NT2/D1 (cell line): Measurements from ENCODE around the gene CYB561D1.
"Not testable (repeated sequence)": the region's sequence is repeated elsewhere in the genome, so short reads cannot be mapped to it uniquely, and the experiment has no call there.

ENCODE experiments used
- DNase-seq: peaks from one replicate; pipeline ENCODE4 v3.0.0-alpha.2; 2011; ENCODE audit warnings: low read depth, low spot score
- H3K27me3 ChIP-seq: 2 replicates; pipeline ENCODE4 v1.6.0; 2011; ENCODE audit warnings: mild to moderate bottlenecking; ENCODE audit not compliant: insufficient read length, insufficient read depth
- H3K36me3 ChIP-seq: 2 replicates; pipeline ENCODE4 v1.6.1; 2011; ENCODE audit warnings: mild to moderate bottlenecking, low read length, mixed read lengths; ENCODE audit not compliant: insufficient read depth, insufficient read length
- H3K4me1 ChIP-seq: 2 replicates; pipeline ENCODE4 v1.5.1; 2011; ENCODE audit not compliant: insufficient read depth, insufficient read length
- H3K4me3 ChIP-seq: 2 replicates; pipeline ENCODE4 v1.5.1; 2011; ENCODE audit warnings: low read depth; ENCODE audit not compliant: insufficient read length
- H3K9ac ChIP-seq: 2 replicates; pipeline ENCODE4 v1.6.0; 2011; ENCODE audit warnings: low read depth; ENCODE audit not compliant: insufficient read length
- H3K9me3 ChIP-seq: 2 replicates; pipeline ENCODE4 v1.5.1; 2011; ENCODE audit warnings: mild to moderate bottlenecking, low read length; ENCODE audit not compliant: insufficient read depth
- SUZ12 ChIP-seq: IDR thresholded peaks from 2 replicates; pipeline ENCODE4 v1.6.1; 2011; ENCODE audit not compliant: insufficient read length, insufficient read depth; ENCODE audit errors: extremely low read depth
- YY1 ChIP-seq: IDR thresholded peaks from 2 replicates; pipeline ENCODE4 v1.6.1; 2011; ENCODE audit not compliant: insufficient read length, insufficient read depth
- ZNF274 ChIP-seq: IDR thresholded peaks from 2 replicates; pipeline ENCODE4 v1.6.1; 2011; ENCODE audit warnings: mild to moderate bottlenecking, low read depth, low read length

Gene CYB561D1

DNA sequence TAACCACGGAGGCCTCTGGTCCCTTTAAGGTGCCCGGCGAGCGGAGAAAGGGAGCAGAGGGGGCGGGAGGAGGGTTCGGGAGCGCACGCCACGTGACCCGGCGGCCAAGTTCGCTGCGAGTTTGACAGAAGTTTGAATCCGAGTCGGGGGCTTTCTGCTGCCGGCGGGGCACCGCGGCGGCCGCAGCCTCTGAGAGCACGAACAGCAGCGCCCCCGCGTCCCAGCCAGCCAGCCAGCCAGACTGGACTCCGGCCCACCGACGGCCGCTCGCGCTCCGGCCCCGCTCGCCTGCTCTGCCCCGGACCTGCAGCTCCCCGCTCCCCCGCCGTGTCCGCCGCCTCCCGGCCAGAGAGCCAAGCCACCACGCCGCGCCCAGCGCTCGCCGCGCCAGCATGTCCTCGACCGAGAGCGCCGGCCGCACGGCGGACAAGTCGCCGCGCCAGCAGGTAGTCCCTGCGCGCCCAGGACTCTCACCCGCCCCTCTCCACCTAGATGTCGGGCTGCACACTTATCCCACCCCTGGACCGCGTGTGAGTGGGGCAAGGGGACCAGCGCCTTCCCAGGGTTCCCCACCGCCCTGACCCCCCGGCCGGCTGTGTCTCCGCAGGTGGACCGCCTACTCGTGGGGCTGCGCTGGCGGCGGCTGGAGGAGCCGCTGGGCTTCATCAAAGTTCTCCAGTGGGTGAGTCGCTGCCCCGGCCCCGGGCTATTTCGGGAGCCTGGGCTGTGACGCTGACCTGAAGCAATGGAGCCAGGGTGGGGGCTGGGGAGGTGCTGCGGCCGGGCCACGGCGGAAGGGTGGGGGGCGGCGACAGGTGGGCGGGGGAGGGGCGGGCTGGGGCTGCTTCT, 27.2 kb upstream of the CYB561D1 start, which contains the start of gene SYPL2:
Gene SYPL2 (plus strand): TSS at position 95 of the 849 bp plus-strand sequence. CDS start 298 bp downstream, at position 393.
- peak within 1 kb of the TSS; percentile 57 for H3K4me3 ChIP-seq
- no peak for TF ChIP-seq YY1
- TF ChIP-seq ZNF274 = no peak
- TF ChIP-seq SUZ12 = no peak
- H3K9ac ChIP-seq = peak within 1 kb of the TSS; percentile 75
- H3K9me3 ChIP-seq = no peaks in the 10 kb centered on the region
- peaks cover 42% of the 10 kb centered on the region for H3K27me3 ChIP-seq
- DNase-seq = peak; percentile 32
- H3K36me3 ChIP-seq = no peaks in the 10 kb centered on the region
- no peaks in the 10 kb centered on the region for H3K4me1 ChIP-seq

DNA sequence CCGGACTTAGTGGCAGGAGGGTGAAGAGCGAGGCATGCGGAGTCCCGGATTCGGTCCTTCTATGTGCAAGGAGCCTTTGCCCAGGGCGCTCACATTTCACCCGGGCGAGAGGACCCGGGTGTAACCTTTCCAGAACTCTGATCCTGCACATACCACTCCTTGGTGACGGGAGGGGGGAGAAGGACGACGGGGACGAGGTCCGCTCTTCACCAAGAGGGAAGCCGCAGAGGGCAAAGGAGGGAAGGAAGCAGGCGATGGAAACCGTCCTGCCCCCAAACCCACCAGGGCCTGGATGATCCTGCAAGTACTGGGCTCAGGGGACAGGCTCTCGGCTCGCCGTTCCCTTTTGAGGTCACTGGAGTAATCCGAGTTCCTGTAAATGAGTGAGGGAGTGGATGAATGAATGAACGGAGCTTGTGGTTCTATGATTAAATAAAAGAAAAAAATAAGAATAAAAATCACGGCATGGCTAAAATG, 26.6 kb upstream of the CYB561D1 start:
- H3K27me3 ChIP-seq = peaks cover 42% of the 10 kb centered on the region

DNA sequence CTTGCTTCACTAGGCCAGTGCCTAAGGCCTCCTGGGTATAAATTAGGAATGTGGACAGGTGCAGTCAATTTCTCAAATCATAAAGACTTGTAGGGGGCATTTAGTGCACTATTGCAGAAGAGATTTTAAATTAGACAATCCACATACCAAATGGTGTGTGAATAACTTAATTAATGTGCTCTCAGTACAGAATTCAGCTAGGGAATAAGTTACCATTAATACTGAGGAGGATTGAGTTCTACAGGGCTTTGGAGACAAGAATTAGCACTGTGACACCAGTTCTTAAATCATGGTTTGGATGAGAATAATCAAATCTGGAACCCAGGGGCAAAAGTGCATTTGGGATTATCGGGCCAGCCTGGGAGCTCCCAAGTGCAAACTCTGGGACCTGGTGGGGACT, 25.8 kb upstream of the CYB561D1 start:
- Histone ChIP-seq H3K9me3 (no peaks in the 10 kb centered on the region), H3K4me3 (no peak overlapping the region), H3K27me3 (peaks cover 42% of the 10 kb centered on the region), H3K9ac (no peak overlapping the region), H3K4me1 (no peaks in the 10 kb centered on the region), H3K36me3 (no peaks in the 10 kb centered on the region)
- TF ChIP-seq ZNF274 (no peak), SUZ12 (no peak), YY1 (no peak)
- DNase-seq = no peak

More for the DNA sequence above, 26.6 kb upstream of the CYB561D1 start:
- H3K36me3 ChIP-seq = no peaks in the 10 kb centered on the region
- DNase-seq = no peak
- peak overlapping the region; percentile 58 for H3K9ac ChIP-seq
- TF ChIP-seq YY1 = no peak
- TF ChIP-seq SUZ12 = no peak
- no peak for TF ChIP-seq ZNF274
- H3K9me3 ChIP-seq = no peaks in the 10 kb centered on the region
- no peaks in the 10 kb centered on the region for H3K4me1 ChIP-seq
- peak overlapping the region; percentile 40 for H3K4me3 ChIP-seq

DNA sequence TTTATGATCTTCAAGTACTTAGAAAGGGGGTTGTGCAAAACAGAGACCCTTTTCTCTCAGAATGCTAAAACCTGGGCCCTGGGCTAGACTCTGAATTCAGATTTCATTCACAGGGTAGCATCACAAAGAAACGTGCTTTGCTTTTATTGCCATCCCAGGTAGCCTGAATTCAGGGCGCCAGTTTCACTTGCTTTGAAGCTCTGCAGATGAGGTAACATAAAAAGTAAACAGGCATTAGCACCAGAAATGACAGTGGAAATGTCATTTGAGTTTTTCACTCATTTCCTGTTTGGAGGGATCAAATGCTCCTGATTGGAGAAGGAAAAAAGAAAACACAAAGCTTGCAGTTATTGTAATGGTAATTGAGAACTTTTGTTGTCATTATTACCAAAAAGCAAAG, 25.0 kb upstream of the CYB561D1 start:
- H3K27me3 ChIP-seq = peaks cover 41% of the 10 kb centered on the region
- no peak overlapping the region for H3K4me3 ChIP-seq
- no peak overlapping the region for H3K9ac ChIP-seq
- no peaks in the 10 kb centered on the region for H3K4me1 ChIP-seq
- no peak for DNase-seq
- TF ChIP-seq YY1 (no peak), SUZ12 (no peak), ZNF274 (no peak)
- no peaks in the 10 kb centered on the region for H3K9me3 ChIP-seq
- H3K36me3 ChIP-seq = no peaks in the 10 kb centered on the region

DNA sequence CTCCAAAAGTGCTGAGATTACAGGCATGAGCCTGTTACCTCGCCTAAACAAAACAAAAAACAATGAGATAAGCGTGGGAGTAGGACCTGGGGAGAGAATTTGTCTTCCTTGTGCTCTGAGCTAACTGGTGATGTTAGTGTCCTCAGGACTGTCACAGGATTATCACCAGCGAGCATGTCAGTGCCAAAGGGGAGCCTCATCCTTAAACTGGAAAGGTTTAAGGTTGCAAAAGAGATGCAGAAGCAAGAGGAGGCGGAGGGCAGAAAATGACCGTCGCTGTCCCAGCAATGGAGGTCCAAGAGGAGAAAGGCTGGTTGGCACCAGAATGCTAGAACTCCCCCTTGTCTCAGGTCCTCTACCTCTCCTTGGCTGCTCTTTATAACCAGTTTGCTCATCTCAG, 23.6 kb upstream of the CYB561D1 start:
- no peak for DNase-seq
- no peak overlapping the region for H3K9ac ChIP-seq
- H3K4me1 ChIP-seq = no peaks in the 10 kb centered on the region
- no peak overlapping the region for H3K4me3 ChIP-seq
- no peaks in the 10 kb centered on the region for H3K9me3 ChIP-seq
- peaks cover 28% of the 10 kb centered on the region for H3K27me3 ChIP-seq
- H3K36me3 ChIP-seq = no peaks in the 10 kb centered on the region
- TF ChIP-seq YY1 = no peak
- no peak for TF ChIP-seq SUZ12
- no peak for TF ChIP-seq ZNF274

DNA sequence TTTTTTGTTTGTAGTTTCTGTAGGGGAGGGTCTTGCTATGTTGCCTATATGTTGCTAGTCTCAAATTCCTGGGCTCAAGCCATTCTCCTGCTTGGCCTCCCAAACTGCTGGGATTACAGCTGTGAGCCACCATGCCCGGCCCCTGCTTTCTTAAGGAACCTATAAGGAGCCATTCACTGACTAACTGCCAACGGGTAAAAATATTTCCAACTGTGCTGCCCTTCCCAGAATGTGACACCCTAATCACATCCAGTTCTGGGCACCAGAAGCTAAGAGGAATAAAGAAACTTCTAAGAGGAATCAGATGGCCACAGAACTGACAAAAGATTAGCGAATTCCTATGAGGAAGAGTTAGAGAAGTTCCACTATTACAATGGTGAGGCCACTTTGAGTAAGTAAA, 21.1 kb upstream of the CYB561D1 start:
- DNase-seq = no peak
- no peaks in the 10 kb centered on the region for H3K36me3 ChIP-seq
- H3K9ac ChIP-seq = no peak overlapping the region
- H3K27me3 ChIP-seq = peaks cover 10% of the 10 kb centered on the region
- no peak for TF ChIP-seq ZNF274
- no peak for TF ChIP-seq YY1
- no peak for TF ChIP-seq SUZ12
- H3K9me3 ChIP-seq = no peaks in the 10 kb centered on the region
- no peak overlapping the region for H3K4me3 ChIP-seq
- H3K4me1 ChIP-seq = peaks cover 2% of the 10 kb centered on the region

DNA sequence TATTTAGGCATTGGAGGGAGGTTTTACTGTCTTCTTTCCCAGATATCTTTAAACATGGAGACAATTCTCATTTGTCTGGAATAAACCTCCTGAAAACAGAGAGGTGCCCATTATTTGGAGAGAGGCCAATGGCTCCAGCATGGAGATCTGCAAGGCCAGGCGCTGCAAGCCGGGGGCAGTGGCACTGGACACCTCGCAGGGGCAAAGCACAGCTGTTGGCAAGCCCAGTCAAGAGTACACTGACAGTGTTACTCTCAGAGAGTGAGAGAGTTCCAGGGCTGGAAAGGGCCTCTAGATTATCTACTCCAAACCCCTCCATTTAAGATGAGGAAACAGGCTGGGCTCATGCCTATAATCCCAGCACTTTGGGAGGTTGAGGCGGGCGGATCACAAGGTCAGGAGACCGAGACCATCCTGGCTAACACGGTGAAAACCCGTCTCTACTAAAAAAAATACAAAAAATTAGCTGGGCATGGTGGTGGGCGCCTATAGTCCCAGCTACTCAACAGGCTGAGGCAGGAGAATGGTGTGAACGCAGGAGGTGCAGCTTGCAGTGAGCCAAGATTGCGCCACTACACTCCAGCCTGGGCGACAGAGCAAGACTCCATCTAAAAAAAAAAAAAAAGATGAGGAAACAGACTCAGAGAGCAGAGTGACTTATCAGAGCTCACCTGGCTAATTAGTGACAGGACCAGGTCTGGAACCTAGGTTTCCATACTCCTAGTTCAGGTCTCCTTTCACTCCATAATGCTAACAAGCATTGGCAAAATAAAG, 20.4 kb upstream of the CYB561D1 start:
- H3K9me3 ChIP-seq, H3K4me1 ChIP-seq, DNase-seq, H3K27me3 ChIP-seq, H3K36me3 ChIP-seq, H3K4me3 ChIP-seq, H3K9ac ChIP-seq: not testable (repeated sequence)
